CD14-positive monocyte (primary cell): ENCODE data around the gene ICAM2. TPM values are rescaled to one million over a fixed set of nuclear protein-coding genes. Genes with fewer than 3 reads are reported as not detected.

Experiments
- DNase-seq, 3 donors: peaks; one replicate each; pipeline ENCODE4 v3.0.0-alpha.2; 2011 to 2022
- H2AFZ ChIP-seq: 2 replicates; pipeline ENCODE4 v1.6.0; 2012; ENCODE audit warnings: mild to moderate bottlenecking, low read depth, low read length, inconsistent platforms; ENCODE audit not compliant: insufficient read depth, poor library complexity, severe bottlenecking
- H3K27ac ChIP-seq, 2 donors: 1 replicate in 1 of 2; 2 replicates in 1 of 2; pipeline ENCODE4 v1.5.1; 2012 to 2013; ENCODE audit warnings: low read length in 2 of 2, control low read depth in 1 of 2, inconsistent platforms in 1 of 2, low read depth in 1 of 2, mild to moderate bottlenecking in 1 of 2
- H3K27me3 ChIP-seq, 2 donors: one replicate each; pipeline versions ENCODE4 v1.6.0 to v1.6.1; 2011 to 2013; ENCODE audit warnings: low read length in 2 of 2; ENCODE audit not compliant: control insufficient read depth in 2 of 2, insufficient read depth in 2 of 2
- H3K36me3 ChIP-seq, 2 donors: replicated peaks in 1 of 2; 1 replicate in 1 of 2; 2 replicates in 1 of 2; pipeline versions ENCODE4 v1.5.1 to v1.6.1; 2012 to 2013; ENCODE audit warnings: low read length in 2 of 2, control low read depth in 1 of 2, inconsistent platforms in 1 of 2, mild to moderate bottlenecking in 1 of 2; ENCODE audit not compliant: insufficient read depth in 2 of 2, control insufficient read depth in 1 of 2
- H3K4me1 ChIP-seq, 2 donors: 1 replicate in 1 of 2; 2 replicates in 1 of 2; pipeline versions ENCODE4 v1.5.1 to v1.6.1; 2012 to 2013; ENCODE audit warnings: low read length in 2 of 2, control low read depth in 1 of 2, inconsistent platforms in 1 of 2, mild to moderate bottlenecking in 1 of 2, moderate library complexity in 1 of 2; ENCODE audit not compliant: insufficient read depth in 2 of 2, control insufficient read depth in 1 of 2
- H3K4me2 ChIP-seq: replicated peaks from 2 replicates; pipeline ENCODE3; 2012; ENCODE audit warnings: low read length, moderate library complexity, mild to moderate bottlenecking; ENCODE audit not compliant: poor library complexity, severe bottlenecking; ENCODE audit errors: extremely low read depth
- H3K4me3 ChIP-seq, 3 experiments: fragments of 200-600 bp in 1 of 3; sonication (generic) in 1 of 3; replicated peaks in 1 of 3; 1 replicate in 2 of 3; 2 replicates in 1 of 3; pipeline ENCODE4 v1.5.1; 2011 to 2013; ENCODE audit warnings: low read length in 3 of 3, mild to moderate bottlenecking in 3 of 3, control low read depth in 2 of 3, low read depth in 2 of 3, inconsistent platforms in 1 of 3, moderate library complexity in 1 of 3
- H3K79me2 ChIP-seq: 2 replicates; pipeline ENCODE4 v1.6.0; 2012; ENCODE audit warnings: mild to moderate bottlenecking, control low read depth, inconsistent platforms, low read length, moderate library complexity; ENCODE audit not compliant: insufficient read depth
- H3K9ac ChIP-seq: 2 replicates; pipeline ENCODE4 v1.6.0; 2017; ENCODE audit warnings: low read length, mild to moderate bottlenecking; ENCODE audit not compliant: insufficient read depth, poor library complexity, severe bottlenecking
- H3K9me3 ChIP-seq, 2 donors: replicated peaks in 1 of 2; 1 replicate in 1 of 2; 2 replicates in 1 of 2; pipeline versions ENCODE4 v1.5.1 to v1.6.1; 2012 to 2013; ENCODE audit warnings: low read length in 2 of 2, control low read depth in 1 of 2; ENCODE audit not compliant: control insufficient read depth in 1 of 2, insufficient read depth in 1 of 2
- H4K20me1 ChIP-seq: 2 replicates; pipeline ENCODE4 v1.6.0; 2012; ENCODE audit warnings: mild to moderate bottlenecking, low read length, control low read depth, moderate library complexity; ENCODE audit not compliant: insufficient read depth
- H3K27ac Mint-ChIP-seq, 7 donors: one replicate each; pipeline ENCODE4 v1.8.0; 2020; ENCODE audit warnings: mild to moderate bottlenecking in 7 of 7, mixed read lengths in 7 of 7, moderate library complexity in 6 of 7, inconsistent platforms in 2 of 7
- H3K27me3 Mint-ChIP-seq, 3 donors: one replicate each; pipeline ENCODE4 v1.8.0; 2021 to 2022; ENCODE audit warnings: low read depth in 3 of 3, mild to moderate bottlenecking in 3 of 3, mixed read lengths in 3 of 3, moderate library complexity in 3 of 3, inconsistent platforms in 1 of 3
- H3K36me3 Mint-ChIP-seq, 2 donors: one replicate each; pipeline ENCODE4 v1.8.0; 2020; ENCODE audit warnings: mixed read lengths in 2 of 2, inconsistent platforms in 1 of 2, mild to moderate bottlenecking in 1 of 2
- H3K4me1 Mint-ChIP-seq: one replicate; pipeline ENCODE4 v1.8.0; 2020; ENCODE audit warnings: mild to moderate bottlenecking, mixed read lengths
- H3K4me3 Mint-ChIP-seq, 2 donors: one replicate each; pipeline ENCODE4 v1.8.0; 2020; ENCODE audit warnings: mild to moderate bottlenecking in 2 of 2, mixed read lengths in 2 of 2, moderate library complexity in 1 of 2
- H3K9me3 Mint-ChIP-seq, 7 donors: one replicate each; pipeline ENCODE4 v1.8.0; 2020 to 2022; ENCODE audit warnings: mixed read lengths in 7 of 7, mild to moderate bottlenecking in 6 of 7, moderate library complexity in 6 of 7, inconsistent platforms in 2 of 7
- CTCF ChIP-seq: fragments of 200-600 bp; IDR thresholded peaks from one replicate; pipeline ENCODE4 v1.8.0; 2022; ENCODE audit warnings: antibody characterized with exemption, mild to moderate bottlenecking
- WGBS: methylation state at CpG from one replicate; pipeline ENCODE4 v1.1.5; 2013; ENCODE audit warnings: missing lambda C conversion rate; ENCODE audit not compliant: insufficient coverage; 5-methylcytosine and 5-hydroxymethylcytosine counted together
- intact Hi-C, 2 donors: fragments of 100-400 bp; cut with micrococcal nuclease; formaldehyde crosslinking; loops; one replicate each; pipeline versions ENCODE4 v1.15.0 to v1.15.1; 2023
- polyA plus RNA-seq, 3 donors: library from polyadenylated mRNA; depleted of rRNA in 1 of 3; unstranded in 2 of 3; stranded (reverse) in 1 of 3; fragments of 300-500 nt in 2 of 3; fragments of >200 nt in 1 of 3; fragmentation: Illumina TruSeq in 2 of 3; gene quantifications; 1 replicate in 2 of 3; 2 replicates in 1 of 3; pipeline ENCODE4 v1.2.3, GENCODE V29; 2012 to 2021

Gene ICAM2
- polyA plus RNA-seq, 3 donors = 111 to 186 (median 174) TPM

DNA sequence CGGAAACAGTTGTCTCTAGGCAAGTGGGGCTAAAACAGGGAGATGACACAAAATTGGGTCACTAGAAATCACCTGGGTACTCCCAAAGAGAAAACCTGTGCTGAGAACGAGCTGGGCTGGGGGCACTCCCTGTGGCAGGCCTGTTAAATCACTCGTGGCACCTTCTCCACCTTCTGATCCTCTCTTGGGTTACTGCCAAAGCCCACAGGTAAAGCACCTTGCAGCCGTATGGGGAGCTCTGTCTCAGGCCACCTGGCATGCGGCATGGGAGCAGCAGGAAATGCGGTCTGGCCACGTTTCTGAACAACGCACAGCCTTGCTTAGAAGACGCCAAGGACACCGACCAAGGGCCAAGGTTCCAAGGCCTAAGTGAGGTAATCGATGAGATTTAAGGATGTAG is 21.5 kb upstream of the ICAM2 start:
- 71% methylated on average over 10 of the region's 11 CpGs for WGBS
- no peaks in the 10 kb centered on the region for H3K9me3 Mint-ChIP-seq

DNA sequence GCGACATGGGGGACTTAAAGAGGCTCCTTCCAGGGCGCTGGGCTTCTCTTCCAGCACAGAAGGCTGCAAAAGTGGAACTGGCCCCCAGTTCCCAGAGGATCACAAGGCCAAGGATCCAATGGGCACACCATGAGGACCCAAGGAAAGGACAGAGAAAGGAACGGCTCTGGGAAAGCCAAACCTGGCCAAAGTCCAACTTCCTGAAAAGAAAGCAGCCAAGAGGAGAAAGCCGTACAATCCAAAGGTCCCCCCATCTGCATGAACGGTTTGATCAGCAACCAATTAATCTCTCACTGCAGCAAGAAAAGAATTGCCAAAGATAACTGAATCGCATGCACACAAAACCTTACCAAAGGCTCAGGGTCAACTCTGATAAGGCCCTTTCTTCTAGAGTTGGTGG is 19.8 kb upstream of the ICAM2 start:
- H3K9ac ChIP-seq = no peak overlapping the region
- Mint-ChIP-seq H3K27ac (no peak overlapping the region), H3K9me3 (no peaks in the 10 kb centered on the region), H3K4me1 (no peaks in the 10 kb centered on the region), H3K36me3 (peaks cover 74 to 80% of the 10 kb centered on the region in 2 donors), H3K27me3 (no peaks in the 10 kb centered on the region), H3K4me3 (no peak overlapping the region)
- 91% methylated on average over 4 of the region's 6 CpGs for WGBS
- H2AFZ ChIP-seq = no peak overlapping the region
- H3K36me3 ChIP-seq = peaks cover 65 to 79% of the 10 kb centered on the region in 2 donors
- H3K4me1 ChIP-seq = no peaks in the 10 kb centered on the region
- intact Hi-C loops = no loop called here
- no peaks in the 10 kb centered on the region for H3K79me2 ChIP-seq
- no peaks in the 10 kb centered on the region for H4K20me1 ChIP-seq
- no peak overlapping the region for H3K4me3 ChIP-seq
- DNase-seq = no peak
- H3K9me3 ChIP-seq = no peaks in the 10 kb centered on the region
- H3K27me3 ChIP-seq = no peaks in the 10 kb centered on the region
- no peak overlapping the region for H3K4me2 ChIP-seq
- H3K27ac ChIP-seq = no peak overlapping the region
- TF ChIP-seq CTCF = no peak

More for the DNA sequence above, 21.5 kb upstream of the ICAM2 start:
- H3K27ac ChIP-seq = no peak overlapping the region
- H3K36me3 ChIP-seq = peaks cover 81 to 96% of the 10 kb centered on the region in 2 donors
- peak overlapping the region in 1 of 7 donors; percentile 31 for H3K27ac Mint-ChIP-seq
- H4K20me1 ChIP-seq = no peaks in the 10 kb centered on the region
- H3K27me3 ChIP-seq = no peaks in the 10 kb centered on the region
- no peaks in the 10 kb centered on the region for H3K4me1 Mint-ChIP-seq
- no peaks in the 10 kb centered on the region for H3K79me2 ChIP-seq
- H3K4me3 Mint-ChIP-seq = no peak overlapping the region
- no peak overlapping the region for H3K9ac ChIP-seq
- no peaks in the 10 kb centered on the region for H3K27me3 Mint-ChIP-seq
- no peak overlapping the region for H2AFZ ChIP-seq
- peaks cover 86 to 88% of the 10 kb centered on the region in 2 donors for H3K36me3 Mint-ChIP-seq
- H3K9me3 ChIP-seq = no peaks in the 10 kb centered on the region
- no peak overlapping the region for H3K4me2 ChIP-seq
- DNase-seq = no peak
- intact Hi-C loops = no loop called here
- no peaks in the 10 kb centered on the region for H3K4me1 ChIP-seq
- TF ChIP-seq CTCF = no peak
- H3K4me3 ChIP-seq = no peak overlapping the region
